BJ (cell line): ENCODE measurements around the gene CEL. TPM values are rescaled to one million over a fixed set of nuclear protein-coding genes. Genes with fewer than 3 reads are reported as not detected.

Experiments used
- CTCF ChIA-PET: fragments of 350-600 bp; formaldehyde crosslinking; extraction: SDS; loops from one replicate; lab custom pipeline; 2021; ENCODE audit warnings: antibody characterized with exemption, inconsistent platforms; lab: Yijun Ruan, JAX
- POLR2A ChIA-PET: fragments of 300-600 bp; sonication (Branson Sonifier 250); formaldehyde crosslinking; extraction: SDS; loops from one replicate; lab custom pipeline; 2021; ENCODE audit warnings: antibody characterized with exemption; lab: Charles Lee
- DNase-seq: peaks from one replicate; pipeline ENCODE4 v3.0.0-alpha.2; 2011; ENCODE audit warnings: low read depth
- H3K27me3 ChIP-seq: 2 replicates; pipeline ENCODE4 v1.6.0; 2011; ENCODE audit warnings: low read length; ENCODE audit not compliant: control insufficient read depth, insufficient read depth
- H3K36me3 ChIP-seq: 2 replicates; pipeline ENCODE4 v1.5.1; 2011; ENCODE audit warnings: low read length; ENCODE audit not compliant: control insufficient read depth, insufficient read depth
- H3K4me3 ChIP-seq: 2 replicates; pipeline ENCODE4 v1.5.1; 2011; ENCODE audit warnings: low read depth, mild to moderate bottlenecking, control low read depth, low read length
- CTCF ChIP-seq: IDR thresholded peaks from 2 replicates; pipeline ENCODE4 v1.5.1; 2011; ENCODE audit warnings: low read depth, mild to moderate bottlenecking, control low read depth, inconsistent platforms, low read length, moderate library complexity; ENCODE audit not compliant: insufficient read depth
- polyA plus RNA-seq: library from polyadenylated mRNA; depleted of rRNA; stranded (reverse); fragments of >200 nt; gene quantifications from 2 replicates; pipeline ENCODE4 v1.2.3, GENCODE V29; 2011

The CEL gene
- polyA plus RNA-seq, 1 experiment = 0.49 TPM

GRCh38 chr9:133086894-133087293 is 25.1 kb downstream of the CEL start:
- ChIA-PET POLR2A (no interaction called here), CTCF (no interaction called here)
- Histone ChIP-seq H3K27me3 (no peaks in the 10 kb centered on the region), H3K4me3 (no peak overlapping the region), H3K36me3 (no peaks in the 10 kb centered on the region)
- no peak for TF ChIP-seq CTCF
- DNase-seq = no peak

- POLR2A ChIA-PET = no interaction called here
- Histone ChIP-seq H3K27me3 (no peaks in the 10 kb centered on the region), H3K4me3 (no peak overlapping the region), H3K36me3 (no peaks in the 10 kb centered on the region)
- CTCF ChIA-PET = interaction anchor here (1.6 kb wide), 1 partner anchor 8 kb away, joined by 4 read pairs; no protein-coding TSS in a partner anchor
- DNase-seq = no peak
- no peak for TF ChIP-seq CTCF
Observed at GRCh38 chr9:133087429-133088145, 25.8 kb downstream of the CEL start.

- H3K36me3 ChIP-seq = no peaks in the 10 kb centered on the region
- DNase-seq = no peak
- CTCF ChIA-PET = interaction anchor here (1.6 to 2.5 kb wide), 2 partner anchors 9 to 59 kb away, joined by 4 to 7 read pairs; no protein-coding TSS in a partner anchor
- TF ChIP-seq CTCF = no peak
- no peak overlapping the region for H3K4me3 ChIP-seq
- H3K27me3 ChIP-seq = no peaks in the 10 kb centered on the region
- POLR2A ChIA-PET = interaction anchor here (0.7 kb wide), 1 partner anchor 9 kb away, joined by 4 read pairs; no protein-coding TSS in a partner anchor
Observed at GRCh38 chr9:133088146-133088750, 26.5 kb downstream of the CEL start.

GRCh38 chr9:133088756-133089155 is 27.0 kb downstream of the CEL start:
- no peaks in the 10 kb centered on the region for H3K36me3 ChIP-seq
- POLR2A ChIA-PET = interaction anchor here (0.7 kb wide), 1 partner anchor 9 kb away, joined by 4 read pairs; no protein-coding TSS in a partner anchor
- H3K4me3 ChIP-seq = no peak overlapping the region
- no peaks in the 10 kb centered on the region for H3K27me3 ChIP-seq
- no peak for TF ChIP-seq CTCF
- CTCF ChIA-PET = interaction anchor here (1.6 to 2.5 kb wide), 2 partner anchors 9 to 59 kb away, joined by 4 to 7 read pairs; no protein-coding TSS in a partner anchor
- no peak for DNase-seq

- Histone ChIP-seq H3K27me3 (no peaks in the 10 kb centered on the region), H3K36me3 (no peaks in the 10 kb centered on the region), H3K4me3 (no peak overlapping the region)
- ChIA-PET CTCF (interaction anchor here (2.5 kb wide), 1 partner anchor 58 kb away, joined by 7 read pairs; no protein-coding TSS in a partner anchor), POLR2A (no interaction called here)
- TF ChIP-seq CTCF = no peak
- DNase-seq = no peak
Observed at GRCh38 chr9:133089271-133089671, 27.5 kb downstream of the CEL start.
